CD4-positive, alpha-beta T cell treated with Interferon alpha-2 for 1 hour (primary cell): ENCODE results near the gene IPO9.
"Not testable (repeated sequence)": the region's sequence is repeated elsewhere in the genome, so short reads cannot be mapped to it uniquely, and the experiment has no call there.

ENCODE experiments used
- DNase-seq, 2 donors: peaks; one replicate each; pipeline ENCODE4 v3.0.0-alpha.2; 2020 to 2022

The IPO9 gene

GRCh38 chr1:201850053-201850397, 21.1 kb downstream of the IPO9 start:
- no peak for DNase-seq

GRCh38 chr1:201851949-201852348, 23.0 kb downstream of the IPO9 start:
- no peak for DNase-seq

- not testable (repeated sequence) for DNase-seq
Measured at GRCh38 chr1:201856722-201857121, 27.8 kb downstream of the IPO9 start.

- no peak for DNase-seq
Measured at GRCh38 chr1:201859424-201859823, 30.5 kb downstream of the IPO9 start.

GRCh38 chr1:201861448-201861847, 32.5 kb downstream of the IPO9 start:
- DNase-seq, result no peak

- DNase-seq, result no peak
Measured at GRCh38 chr1:201870397-201870796, 41.4 kb downstream of the IPO9 start.

- no peak for DNase-seq
Measured at GRCh38 chr1:201874672-201875071, 45.7 kb downstream of the IPO9 start.

- DNase-seq, result no peak
Measured at GRCh38 chr1:201876148-201876818, 47.3 kb downstream of the IPO9 start.

- peak in 1 of 2 donors; percentile 32 for DNase-seq
Measured at GRCh38 chr1:201877877-201878401, 49.0 kb downstream of the IPO9 start.

- DNase-seq, result no peak
Measured at GRCh38 chr1:201880928-201881571, 52.1 kb downstream of the IPO9 start.

GRCh38 chr1:201881617-201882016, 52.7 kb downstream of the IPO9 start:
- no peak for DNase-seq

- DNase-seq, result peak; percentile 22 to 58
Measured at GRCh38 chr1:201882665-201883132, 53.7 kb downstream of the IPO9 start.

- no peak for DNase-seq
Measured at GRCh38 chr1:201883266-201883665, 54.3 kb downstream of the IPO9 start.

- DNase-seq, result peak in 1 of 2 donors; percentile 7
Measured at GRCh38 chr1:201883786-201884185, 54.8 kb downstream of the IPO9 start.

- DNase-seq, result no peak
Measured at GRCh38 chr1:201884425-201884824, 55.5 kb downstream of the IPO9 start.

GRCh38 chr1:201885531-201886075, 56.6 kb downstream of the IPO9 start:
- DNase-seq, result no peak

GRCh38 chr1:201886103-201886885, 57.3 kb downstream of the IPO9 start:
- DNase-seq, result no peak

- no peak for DNase-seq
Measured at GRCh38 chr1:201887116-201887866, 58.3 kb downstream of the IPO9 start.

- DNase-seq, result peak in 1 of 2 donors; percentile 23
Measured at GRCh38 chr1:201888282-201889089, 59.5 kb downstream of the IPO9 start, which contains the start of gene SHISA4. Gene SHISA4 (plus strand): TSS chr1:201888898. CDS start chr1:201888995, 97 bp downstream.

- no peak for DNase-seq
Measured at GRCh38 chr1:201889090-201889968, 60.4 kb downstream of the IPO9 start.
